BLaER1 treated with 17β-estradiol and CSF1 and Interleukin-3, amounts not matched to agents 10 nM and 100 nM (cell line): ENCODE results near the gene THSD7B.

Experiments
- H3K27ac ChIP-seq, 11 experiments: shearing (Covaris generic); formaldehyde crosslinking; 2 replicates each; pipeline ENCODE4 v1.8.1; 2022
- H3K27me3 ChIP-seq, 11 experiments: shearing (Covaris generic); formaldehyde crosslinking; 2 replicates each; pipeline ENCODE4 v1.8.1; 2022
- H3K36me3 ChIP-seq, 11 experiments: shearing (Covaris generic); formaldehyde crosslinking; 2 replicates each; pipeline ENCODE4 v1.8.1; 2022
- H3K4me1 ChIP-seq, 10 experiments: shearing (Covaris generic); formaldehyde crosslinking; 2 replicates each; pipeline ENCODE4 v1.8.1; 2022
- H3K4me2 ChIP-seq, 11 experiments: shearing (Covaris generic); formaldehyde crosslinking; 2 replicates each; pipeline ENCODE4 v1.8.1; 2022
- H3K4me3 ChIP-seq, 10 experiments: shearing (Covaris generic); formaldehyde crosslinking; 2 replicates each; pipeline ENCODE4 v1.8.1; 2022
- H3K9ac ChIP-seq, 11 experiments: shearing (Covaris generic); formaldehyde crosslinking; 2 replicates each; pipeline ENCODE4 v1.8.1; 2022
- H3K9me3 ChIP-seq, 11 experiments: shearing (Covaris generic); formaldehyde crosslinking; replicated peaks in 1 of 11; 2 replicates each; pipeline ENCODE4 v1.8.1; 2022
- H4K20me1 ChIP-seq, 11 experiments: shearing (Covaris generic); formaldehyde crosslinking; 2 replicates each; pipeline ENCODE4 v1.8.1; 2022
- Cebpa-rat ChIP-seq, 11 experiments: shearing (Covaris generic); IDR thresholded peaks; 2 replicates each; pipeline ENCODE4 v1.8.1; 2022

THSD7B gene

DNA sequence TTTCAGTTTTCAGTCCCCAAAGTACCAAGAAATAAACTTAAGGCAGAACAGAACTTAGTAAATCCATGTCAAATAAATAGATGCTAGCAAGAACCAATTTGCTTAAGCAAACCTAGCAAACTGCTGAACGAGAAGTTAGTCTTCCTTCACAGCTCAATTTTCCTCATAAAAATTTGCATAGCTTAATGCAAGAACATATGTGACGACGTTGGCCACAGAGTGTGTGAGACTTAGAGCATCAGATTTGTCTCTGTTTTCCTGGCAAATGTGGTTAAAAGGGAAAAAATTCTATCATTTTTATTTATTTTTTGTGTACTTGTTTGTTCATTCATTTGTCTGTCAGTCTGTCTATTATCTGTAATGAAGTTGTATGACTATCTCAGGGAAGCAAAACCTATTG lies 485.7 kb downstream of the THSD7B start:
- Histone ChIP-seq H3K9ac (no peak overlapping the region), H3K9me3 (no peaks in the 10 kb centered on the region), H3K36me3 (no peaks in the 10 kb centered on the region), H3K4me3 (no peak overlapping the region), H3K27ac (no peak overlapping the region), H3K27me3 (no peaks in the 10 kb centered on the region), H3K4me2 (no peak overlapping the region), H3K4me1 (peaks cover 0 to 7% (median 0%) of the 10 kb centered on the region in 10 experiments; a peak in 2 of 20 replicates), H4K20me1 (no peaks in the 10 kb centered on the region)
- TF ChIP-seq Cebpa-rat (IDR thresholded peaks at IDR 0.05), result no peak

DNA sequence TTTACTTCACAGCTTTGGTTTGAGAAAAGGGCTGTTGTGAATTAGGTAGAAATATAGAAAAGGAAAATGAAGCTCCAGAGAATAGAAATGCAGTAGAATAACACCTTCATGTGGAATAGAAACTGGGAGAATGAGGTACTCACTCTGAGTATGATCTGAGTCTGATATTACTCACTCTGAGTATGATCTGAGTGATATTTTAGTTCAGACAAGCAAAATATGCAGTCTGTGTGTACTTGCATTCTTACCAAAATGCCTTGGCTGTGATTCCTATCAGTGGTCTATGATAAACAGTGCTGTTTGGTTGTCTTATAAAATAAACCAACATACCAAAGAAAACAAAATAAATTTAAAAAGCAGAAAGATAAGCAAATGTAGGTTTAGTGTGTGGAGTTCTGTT lies 487.6 kb downstream of the THSD7B start:
- no peak for TF ChIP-seq Cebpa-rat (IDR thresholded peaks at IDR 0.05)
- no peaks in the 10 kb centered on the region for H3K27me3 ChIP-seq
- H3K9ac ChIP-seq, result no peak overlapping the region
- no peaks in the 10 kb centered on the region for H4K20me1 ChIP-seq
- H3K4me2 ChIP-seq, result no peak overlapping the region
- H3K4me3 ChIP-seq, result no peak overlapping the region
- H3K27ac ChIP-seq, result no peak overlapping the region
- no peaks in the 10 kb centered on the region for H3K36me3 ChIP-seq
- H3K9me3 ChIP-seq, result no peaks in the 10 kb centered on the region
- H3K4me1 ChIP-seq, result peaks cover 0 to 7% (median 0%) of the 10 kb centered on the region in 10 experiments; a peak in 2 of 20 replicates

DNA sequence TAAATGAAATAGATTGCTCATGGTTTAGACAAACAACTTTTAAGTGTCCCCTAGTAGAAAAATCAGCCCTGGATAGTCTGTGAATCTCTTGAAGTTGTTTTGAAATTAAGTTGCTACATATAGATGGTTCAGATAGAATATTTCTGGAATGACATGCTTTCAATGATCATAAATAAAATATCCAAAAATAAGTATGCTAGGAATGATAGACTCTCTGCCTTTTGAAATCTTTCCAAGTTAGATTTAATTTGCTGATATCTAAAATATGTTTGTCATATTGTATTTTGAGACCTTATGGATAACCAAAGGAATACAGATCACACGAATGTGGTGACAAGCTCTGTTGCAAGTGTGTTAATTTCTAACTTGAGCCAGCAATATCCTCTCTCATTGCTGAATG lies 488.7 kb downstream of the THSD7B start:
- H3K4me1 ChIP-seq, result peaks cover 0 to 7% (median 0%) of the 10 kb centered on the region in 10 experiments; a peak in 2 of 20 replicates
- H3K27me3 ChIP-seq, result no peaks in the 10 kb centered on the region
- H3K4me3 ChIP-seq, result no peak overlapping the region
- H3K9me3 ChIP-seq, result no peaks in the 10 kb centered on the region
- H3K27ac ChIP-seq, result no peak overlapping the region
- no peak for TF ChIP-seq Cebpa-rat (IDR thresholded peaks at IDR 0.05)
- no peaks in the 10 kb centered on the region for H3K36me3 ChIP-seq
- H4K20me1 ChIP-seq, result no peaks in the 10 kb centered on the region
- no peak overlapping the region for H3K9ac ChIP-seq
- no peak overlapping the region for H3K4me2 ChIP-seq

DNA sequence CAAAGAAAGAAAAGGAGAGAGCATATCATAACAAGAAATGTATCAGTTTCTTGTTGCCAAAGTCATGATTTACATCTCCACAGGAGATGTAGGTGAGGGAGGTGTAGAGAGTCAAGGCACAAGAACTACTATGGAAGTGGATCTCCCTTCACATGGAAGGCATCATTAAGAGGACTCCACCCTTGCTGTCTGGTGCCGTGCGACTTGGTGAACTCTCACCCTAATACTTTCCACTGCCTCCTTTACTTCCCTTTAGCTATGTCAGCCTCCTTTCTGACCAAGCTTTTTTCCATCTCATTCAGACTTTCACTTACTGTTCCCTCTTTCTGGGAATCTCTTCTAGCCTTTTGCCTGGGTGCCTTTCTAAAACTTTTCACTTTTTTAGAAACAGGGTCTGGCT lies 490.0 kb downstream of the THSD7B start:
- H3K27ac ChIP-seq, result no peak overlapping the region
- peak overlapping the region in 2 of 11 experiments; percentile 9 to 12; a peak in 2 of 22 replicates for H3K4me2 ChIP-seq
- H4K20me1 ChIP-seq, result no peaks in the 10 kb centered on the region
- no peaks in the 10 kb centered on the region for H3K36me3 ChIP-seq
- no peaks in the 10 kb centered on the region for H3K9me3 ChIP-seq
- no peak overlapping the region for H3K9ac ChIP-seq
- H3K4me1 ChIP-seq, result peaks cover 0 to 7% (median 0%) of the 10 kb centered on the region in 10 experiments; a peak in 2 of 20 replicates
- TF ChIP-seq Cebpa-rat (IDR thresholded peaks at IDR 0.05), result no peak
- no peaks in the 10 kb centered on the region for H3K27me3 ChIP-seq
- no peak overlapping the region for H3K4me3 ChIP-seq

DNA sequence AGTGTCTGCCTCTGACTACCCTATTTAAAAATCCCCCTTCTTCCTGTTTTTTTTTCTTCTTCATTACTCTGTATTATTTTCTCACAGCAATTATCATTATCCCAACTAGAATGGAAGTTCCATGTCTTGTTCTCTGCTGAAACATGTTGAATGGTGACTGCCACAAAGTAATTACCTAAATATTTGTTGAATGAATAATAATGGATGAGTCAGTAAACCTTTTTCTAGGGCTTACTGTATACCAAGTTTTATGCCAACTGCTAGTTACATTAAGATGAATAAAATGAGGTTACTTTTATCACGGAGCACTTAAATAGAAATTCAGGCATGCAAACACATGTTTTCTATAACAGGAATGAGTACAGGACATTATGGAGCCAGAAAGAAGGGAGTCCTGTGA lies 490.6 kb downstream of the THSD7B start:
- no peak overlapping the region for H3K4me3 ChIP-seq
- H3K27me3 ChIP-seq, result no peaks in the 10 kb centered on the region
- no peak overlapping the region for H3K4me2 ChIP-seq
- TF ChIP-seq Cebpa-rat (IDR thresholded peaks at IDR 0.05), result no peak
- H4K20me1 ChIP-seq, result no peaks in the 10 kb centered on the region
- H3K4me1 ChIP-seq, result peaks cover 0 to 7% (median 0%) of the 10 kb centered on the region in 10 experiments; a peak in 2 of 20 replicates
- H3K27ac ChIP-seq, result no peak overlapping the region
- no peaks in the 10 kb centered on the region for H3K9me3 ChIP-seq
- no peak overlapping the region for H3K9ac ChIP-seq
- no peaks in the 10 kb centered on the region for H3K36me3 ChIP-seq

DNA sequence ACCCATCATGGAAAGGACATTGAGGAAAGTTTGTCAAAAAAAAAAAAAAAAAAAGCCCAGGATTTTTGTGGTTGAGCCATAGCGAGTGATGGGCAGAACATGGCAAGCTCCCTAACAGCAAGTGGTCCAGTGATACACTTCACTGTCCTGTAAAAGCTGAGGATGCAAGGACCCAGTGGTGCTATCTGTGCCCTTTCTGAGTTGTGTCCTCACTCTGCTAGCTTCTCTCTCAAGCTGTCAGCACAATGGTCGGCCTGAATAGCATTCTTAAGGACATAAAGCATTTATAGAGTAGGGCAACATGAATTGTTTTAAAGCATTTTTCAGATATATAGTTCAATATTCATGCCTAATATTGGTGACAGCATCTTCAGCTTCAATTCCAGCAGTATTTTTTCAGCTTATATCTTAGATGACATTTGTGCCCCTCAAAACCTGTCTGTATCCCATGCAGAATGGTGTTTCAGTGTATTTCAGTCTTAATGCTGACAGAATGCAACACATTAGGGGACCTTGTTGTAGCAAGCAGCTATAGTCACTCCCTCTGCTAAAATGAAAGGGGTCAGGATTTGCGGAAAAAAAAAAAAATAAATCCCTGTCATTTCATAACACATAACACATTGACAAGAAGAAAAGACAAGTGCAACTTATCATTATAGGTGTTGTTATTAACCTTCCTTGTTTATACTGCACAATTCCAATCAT lies 496.7 kb downstream of the THSD7B start:
- no peak overlapping the region for H3K9ac ChIP-seq
- H3K4me1 ChIP-seq, result no peaks in the 10 kb centered on the region
- no peaks in the 10 kb centered on the region for H4K20me1 ChIP-seq
- no peak for TF ChIP-seq Cebpa-rat (IDR thresholded peaks at IDR 0.05)
- no peak overlapping the region for H3K4me3 ChIP-seq
- no peaks in the 10 kb centered on the region for H3K9me3 ChIP-seq
- no peak overlapping the region for H3K4me2 ChIP-seq
- H3K27ac ChIP-seq, result no peak overlapping the region
- H3K36me3 ChIP-seq, result no peaks in the 10 kb centered on the region
- no peaks in the 10 kb centered on the region for H3K27me3 ChIP-seq

DNA sequence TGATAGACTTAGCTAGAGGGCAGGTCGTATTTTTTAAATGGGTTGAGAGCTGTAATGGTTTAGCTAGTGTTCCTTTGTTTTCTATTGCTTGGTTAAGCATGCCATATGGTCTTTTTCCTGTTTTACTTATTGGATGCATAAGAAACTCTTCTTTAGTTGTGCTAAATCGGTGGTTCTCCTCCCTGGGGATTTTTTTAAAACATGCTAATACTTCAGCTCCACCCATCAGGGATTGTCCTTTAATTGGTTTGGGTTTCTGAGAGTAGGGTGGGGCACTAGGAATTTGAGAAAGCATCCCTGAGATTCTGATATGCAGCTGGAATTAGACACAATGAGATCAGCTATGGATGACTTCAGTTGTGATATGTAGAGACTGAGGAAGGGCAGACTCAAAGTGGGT lies 497.2 kb downstream of the THSD7B start:
- Histone ChIP-seq H3K27ac (no peak overlapping the region), H4K20me1 (no peaks in the 10 kb centered on the region), H3K36me3 (no peaks in the 10 kb centered on the region), H3K27me3 (no peaks in the 10 kb centered on the region), H3K9me3 (no peaks in the 10 kb centered on the region), H3K4me2 (no peak overlapping the region), H3K4me3 (no peak overlapping the region), H3K4me1 (no peaks in the 10 kb centered on the region), H3K9ac (no peak overlapping the region)
- TF ChIP-seq Cebpa-rat (IDR thresholded peaks at IDR 0.05), result no peak

DNA sequence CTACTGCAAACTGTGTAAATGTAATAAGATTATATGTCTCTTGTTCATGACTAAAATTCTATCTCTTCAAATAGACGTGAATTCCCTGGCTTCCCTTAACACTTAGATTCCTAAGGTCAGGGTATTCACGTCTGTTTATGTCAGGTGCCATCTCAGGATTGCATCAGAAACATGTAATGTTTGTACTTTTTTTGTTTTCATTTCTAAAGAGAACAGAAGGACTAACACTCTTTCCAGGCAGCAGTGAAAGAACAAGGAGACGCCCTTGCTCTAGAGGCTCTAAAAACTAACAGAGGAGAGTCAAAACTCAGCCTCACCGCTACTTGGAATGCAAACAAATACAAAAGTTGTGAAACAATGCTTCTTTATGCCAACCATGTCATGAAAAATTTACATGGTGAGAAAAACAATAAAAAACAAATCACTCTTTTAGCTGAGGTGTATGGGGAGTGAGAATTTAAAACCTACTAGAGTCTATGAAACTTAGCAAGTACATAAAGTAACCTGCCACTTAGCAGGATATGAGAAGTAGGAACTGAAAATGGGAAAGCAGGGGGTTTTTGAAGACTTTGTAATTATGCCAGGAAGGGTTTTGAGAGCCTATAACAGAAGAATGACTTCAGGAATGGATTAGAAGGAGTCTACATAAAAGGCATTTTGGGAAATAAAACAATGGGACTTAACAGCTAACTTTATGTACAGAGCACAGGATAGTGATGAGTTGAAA lies 522.7 kb downstream of the THSD7B start:
- TF ChIP-seq Cebpa-rat (IDR thresholded peaks at IDR 0.05), result no peak
- Histone ChIP-seq H4K20me1 (no peaks in the 10 kb centered on the region), H3K27ac (no peak overlapping the region), H3K4me2 (no peak overlapping the region), H3K4me3 (no peak overlapping the region), H3K27me3 (no peaks in the 10 kb centered on the region), H3K4me1 (peaks cover 0 to 5% (median 0%) of the 10 kb centered on the region in 10 experiments; a peak in 1 of 20 replicates), H3K36me3 (no peaks in the 10 kb centered on the region), H3K9ac (no peak overlapping the region), H3K9me3 (0 out of 22 replicates have a peak, but pooled peaks cover 0 to under 1% (median 0%) of the 10 kb centered on the region in 11 experiments)

DNA sequence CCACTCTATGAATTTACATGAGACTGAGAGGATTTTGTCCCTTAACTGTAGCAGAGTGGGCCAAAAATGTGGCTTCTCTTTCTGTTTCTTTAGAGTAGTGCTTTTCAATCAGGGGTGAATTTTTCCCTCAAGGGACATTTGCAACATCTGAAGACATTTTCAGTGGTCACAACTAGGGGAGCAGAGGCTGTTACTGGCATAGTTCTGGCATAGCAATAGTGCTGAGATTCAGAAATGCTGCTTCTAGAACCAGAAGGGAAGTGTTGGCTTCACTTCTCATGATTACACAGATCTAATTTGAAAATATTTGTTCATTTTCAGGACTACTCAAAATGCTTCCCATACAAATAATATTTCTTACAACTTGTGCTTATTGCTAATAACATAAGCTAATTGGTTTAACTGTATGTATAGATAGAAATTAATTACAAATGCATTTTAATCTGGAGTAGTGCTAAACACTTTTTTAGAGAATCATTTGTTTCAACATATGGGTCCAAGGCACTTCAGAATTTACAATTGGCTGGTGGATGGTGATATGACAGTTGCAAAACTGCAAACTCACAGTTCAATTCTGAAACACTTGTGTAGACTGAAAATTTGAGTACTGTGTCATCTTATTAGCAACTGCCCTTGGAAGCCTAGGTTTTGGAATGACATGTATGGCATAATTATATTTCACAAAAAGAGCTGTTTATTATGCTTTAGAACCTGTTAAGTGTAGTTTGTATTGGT lies 526.7 kb downstream of the THSD7B start:
- H3K36me3 ChIP-seq, result no peaks in the 10 kb centered on the region
- H4K20me1 ChIP-seq, result no peaks in the 10 kb centered on the region
- no peaks in the 10 kb centered on the region for H3K27me3 ChIP-seq
- no peak overlapping the region for H3K4me3 ChIP-seq
- H3K4me1 ChIP-seq, result peaks cover 0 to 5% (median 2%) of the 10 kb centered on the region in 10 experiments; a peak in 4 of 20 replicates
- H3K4me2 ChIP-seq, result no peak overlapping the region
- no peak overlapping the region for H3K27ac ChIP-seq
- TF ChIP-seq Cebpa-rat (IDR thresholded peaks at IDR 0.05), result no peak
- H3K9ac ChIP-seq, result no peak overlapping the region
- H3K9me3 ChIP-seq, result no peaks in the 10 kb centered on the region
